ENCODE results near the gene CACNA1A.

Gene CACNA1A

GRCh38 chr19:13303381-13304129 lies 202.7 kb downstream of the CACNA1A start:
- peaks cover 24% of the 10 kb centered on the region for H3K4me1 ChIP-seq
- no peaks in the 10 kb centered on the region for H3K27me3 ChIP-seq
- H3K36me3 ChIP-seq, result no peaks in the 10 kb centered on the region
- no peaks in the 10 kb centered on the region for H4K20me1 ChIP-seq
- H3K9me3 ChIP-seq, result no peaks in the 10 kb centered on the region
- H3K9ac ChIP-seq, result no peak overlapping the region
- no peak overlapping the region for H3K27ac ChIP-seq
- no peak for TF ChIP-seq Cebpa-rat (IDR thresholded peaks at IDR 0.05)
- no peak overlapping the region for H3K4me2 ChIP-seq
- H3K4me3 ChIP-seq, result no peak overlapping the region

GRCh38 chr19:13302526-13303270 lies 203.6 kb downstream of the CACNA1A start:
- no peak for TF ChIP-seq Cebpa-rat (IDR thresholded peaks at IDR 0.05)
- H3K27ac ChIP-seq, result no peak overlapping the region
- H3K9me3 ChIP-seq, result no peaks in the 10 kb centered on the region
- no peaks in the 10 kb centered on the region for H4K20me1 ChIP-seq
- no peaks in the 10 kb centered on the region for H3K36me3 ChIP-seq
- H3K4me2 ChIP-seq, result no peak overlapping the region
- H3K4me3 ChIP-seq, result no peak overlapping the region
- peaks cover 24% of the 10 kb centered on the region for H3K4me1 ChIP-seq
- H3K27me3 ChIP-seq, result no peaks in the 10 kb centered on the region
- no peak overlapping the region for H3K9ac ChIP-seq

- TF ChIP-seq Cebpa-rat (IDR thresholded peaks at IDR 0.05), result no peak
- Histone ChIP-seq H3K4me2 (no peak overlapping the region), H3K27me3 (no peaks in the 10 kb centered on the region), H3K9ac (no peak overlapping the region), H3K4me3 (no peak overlapping the region), H3K36me3 (no peaks in the 10 kb centered on the region), H3K9me3 (no peaks in the 10 kb centered on the region), H3K27ac (no peak overlapping the region), H4K20me1 (no peaks in the 10 kb centered on the region), H3K4me1 (peaks cover 24% of the 10 kb centered on the region)
Observed at GRCh38 chr19:13301627-13302334, 204.5 kb downstream of the CACNA1A start.

DNA sequence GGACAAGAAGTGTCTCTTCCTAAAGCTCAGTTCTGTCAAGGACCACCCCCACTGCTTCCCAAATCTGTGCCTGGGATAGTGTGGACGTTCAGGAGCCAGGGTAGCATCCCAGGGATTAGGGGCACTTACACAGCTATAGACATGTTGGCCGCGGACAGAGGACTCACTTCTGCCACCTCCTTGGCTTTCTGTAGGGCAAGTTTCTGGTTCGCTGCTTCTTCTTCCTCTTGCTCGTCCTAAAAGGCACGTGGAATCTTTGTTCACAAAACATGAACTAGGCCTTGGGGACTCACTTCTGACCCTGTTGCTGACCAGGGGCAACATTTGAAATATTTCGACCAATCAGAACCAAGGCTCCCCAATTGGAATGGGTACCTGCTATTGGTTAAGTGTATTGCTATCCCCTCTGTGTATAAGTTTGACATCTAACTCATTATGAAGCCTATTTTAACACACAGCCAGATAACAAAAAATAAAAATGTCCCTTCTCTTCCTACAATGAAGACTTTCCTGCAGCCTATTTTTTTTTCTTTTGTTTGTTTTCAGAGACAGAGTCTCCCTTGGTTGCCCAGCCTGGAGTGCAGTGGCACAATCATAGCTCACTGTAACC lies 205.8 kb downstream of the CACNA1A start:
- no peaks in the 10 kb centered on the region for H4K20me1 ChIP-seq
- H3K9me3 ChIP-seq, result no peaks in the 10 kb centered on the region
- TF ChIP-seq Cebpa-rat (IDR thresholded peaks at IDR 0.05), result no peak
- H3K9ac ChIP-seq, result no peak overlapping the region
- H3K36me3 ChIP-seq, result no peaks in the 10 kb centered on the region
- H3K4me1 ChIP-seq, result peaks cover 24% of the 10 kb centered on the region
- H3K4me2 ChIP-seq, result peak overlapping the region; percentile 11
- H3K27ac ChIP-seq, result no peak overlapping the region
- no peak overlapping the region for H3K4me3 ChIP-seq
- H3K27me3 ChIP-seq, result no peaks in the 10 kb centered on the region

GRCh38 chr19:13299838-13300237 lies 206.4 kb downstream of the CACNA1A start:
- Histone ChIP-seq H3K9me3 (no peaks in the 10 kb centered on the region), H4K20me1 (no peaks in the 10 kb centered on the region), H3K27me3 (no peaks in the 10 kb centered on the region), H3K4me1 (peaks cover 21% of the 10 kb centered on the region), H3K4me3 (no peak overlapping the region), H3K4me2 (no peak overlapping the region), H3K27ac (no peak overlapping the region), H3K9ac (no peak overlapping the region), H3K36me3 (no peaks in the 10 kb centered on the region)
- TF ChIP-seq Cebpa-rat (IDR thresholded peaks at IDR 0.05), result no peak

GRCh38 chr19:13298565-13299481 lies 207.5 kb downstream of the CACNA1A start:
- Histone ChIP-seq H3K9me3 (no peaks in the 10 kb centered on the region), H3K9ac (no peak overlapping the region), H4K20me1 (no peaks in the 10 kb centered on the region), H3K4me3 (no peak overlapping the region), H3K4me1 (peaks cover 16% of the 10 kb centered on the region), H3K4me2 (no peak overlapping the region), H3K27ac (no peak overlapping the region), H3K36me3 (no peaks in the 10 kb centered on the region), H3K27me3 (no peaks in the 10 kb centered on the region)
- TF ChIP-seq Cebpa-rat (IDR thresholded peaks at IDR 0.05), result no peak

DNA sequence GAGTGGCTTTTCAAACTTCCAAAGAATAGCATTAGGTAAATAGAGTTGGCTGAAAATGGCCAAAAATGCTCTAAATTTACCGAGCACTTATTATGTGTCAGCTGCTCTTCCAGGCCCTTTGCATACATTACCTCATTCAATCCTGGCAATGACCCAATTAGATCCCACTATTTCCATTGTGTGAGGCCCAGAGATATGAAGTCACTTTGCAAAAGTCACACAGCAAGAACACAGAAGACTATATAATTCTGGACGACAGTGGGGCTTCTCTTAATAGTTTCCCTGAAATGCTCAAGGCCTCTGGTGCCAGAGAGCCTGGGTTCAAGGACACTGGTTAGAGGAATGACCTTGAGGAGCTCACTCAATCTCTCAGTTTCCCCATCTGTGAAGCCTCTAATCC lies 209.3 kb downstream of the CACNA1A start:
- Histone ChIP-seq H3K4me2 (no peak overlapping the region), H3K27ac (no peak overlapping the region), H3K9me3 (no peaks in the 10 kb centered on the region), H3K9ac (no peak overlapping the region), H3K4me1 (peaks cover 16% of the 10 kb centered on the region), H3K27me3 (no peaks in the 10 kb centered on the region), H3K36me3 (no peaks in the 10 kb centered on the region), H4K20me1 (no peaks in the 10 kb centered on the region), H3K4me3 (no peak overlapping the region)
- no peak for TF ChIP-seq Cebpa-rat (IDR thresholded peaks at IDR 0.05)

- 0 out of 2 replicates have a peak, but pooled peaks cover 6% of the 10 kb centered on the region for H3K4me1 ChIP-seq
- H3K9me3 ChIP-seq, result no peaks in the 10 kb centered on the region
- no peaks in the 10 kb centered on the region for H4K20me1 ChIP-seq
- no peak overlapping the region for H3K4me2 ChIP-seq
- H3K36me3 ChIP-seq, result no peaks in the 10 kb centered on the region
- H3K9ac ChIP-seq, result no peak overlapping the region
- H3K4me3 ChIP-seq, result no peak overlapping the region
- no peak overlapping the region for H3K27ac ChIP-seq
- no peak for TF ChIP-seq Cebpa-rat (IDR thresholded peaks at IDR 0.05)
- H3K27me3 ChIP-seq, result no peaks in the 10 kb centered on the region
Observed at GRCh38 chr19:13294812-13295567, 211.3 kb downstream of the CACNA1A start.

Measured in BLaER1 (cell line).